ENCODE data around the gene NRG3.

DNA sequence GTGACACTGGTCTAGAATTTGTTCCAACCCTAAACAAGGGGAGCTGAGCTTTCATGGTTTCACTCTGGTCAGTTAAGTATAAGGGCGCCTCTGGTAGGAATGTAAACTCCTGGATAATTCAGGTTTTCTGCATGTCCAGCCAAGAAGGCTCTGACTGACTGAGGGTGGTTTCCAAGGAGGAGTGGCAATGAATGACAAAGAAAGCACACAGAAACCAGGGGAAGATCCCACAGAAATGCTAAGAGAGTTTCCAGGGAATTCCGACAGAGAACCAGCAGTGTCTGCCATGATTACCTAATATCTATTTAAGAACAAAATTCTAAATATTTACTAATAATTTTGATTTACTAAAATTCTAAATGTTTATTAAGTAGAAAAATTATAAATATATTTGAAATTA lies 27.3 kb upstream of the NRG3 start:
- TF ChIP-seq, protein P1, sequence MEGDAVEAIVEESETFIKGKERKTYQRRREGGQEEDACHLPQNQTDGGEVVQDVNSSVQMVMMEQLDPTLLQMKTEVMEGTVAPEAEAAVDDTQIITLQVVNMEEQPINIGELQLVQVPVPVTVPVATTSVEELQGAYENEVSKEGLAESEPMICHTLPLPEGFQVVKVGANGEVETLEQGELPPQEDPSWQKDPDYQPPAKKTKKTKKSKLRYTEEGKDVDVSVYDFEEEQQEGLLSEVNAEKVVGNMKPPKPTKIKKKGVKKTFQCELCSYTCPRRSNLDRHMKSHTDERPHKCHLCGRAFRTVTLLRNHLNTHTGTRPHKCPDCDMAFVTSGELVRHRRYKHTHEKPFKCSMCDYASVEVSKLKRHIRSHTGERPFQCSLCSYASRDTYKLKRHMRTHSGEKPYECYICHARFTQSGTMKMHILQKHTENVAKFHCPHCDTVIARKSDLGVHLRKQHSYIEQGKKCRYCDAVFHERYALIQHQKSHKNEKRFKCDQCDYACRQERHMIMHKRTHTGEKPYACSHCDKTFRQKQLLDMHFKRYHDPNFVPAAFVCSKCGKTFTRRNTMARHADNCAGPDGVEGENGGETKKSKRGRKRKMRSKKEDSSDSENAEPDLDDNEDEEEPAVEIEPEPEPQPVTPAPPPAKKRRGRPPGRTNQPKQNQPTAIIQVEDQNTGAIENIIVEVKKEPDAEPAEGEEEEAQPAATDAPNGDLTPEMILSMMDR (IDR thresholded peaks at IDR 0.05; ENCODE audit: low read length) = no peak
- TF ChIP-seq EZH2 (IDR thresholded peaks at IDR 0.05; ENCODE audit: borderline replicate concordance, low read length) = no peak
